Heart right ventricle (tissue), 16 donors: ENCODE data around the gene LILRA6. TPM values are rescaled to one million over a fixed set of nuclear protein-coding genes. Genes with fewer than 3 reads are reported as not detected.
"Not testable (repeated sequence)": the region's sequence is repeated elsewhere in the genome, so short reads cannot be mapped to it uniquely, and the experiment has no call there.

Experiments
- ATAC-seq, 8 donors: fragments of 200-7000 bp; cut with Tn5 transposase; one replicate each; pipeline ENCODE4 v1.9.1; 2020; ENCODE audit warnings: mild to moderate bottlenecking in 8 of 8, moderate library complexity in 8 of 8, moderate number of reproducible peaks in 1 of 8
- DNase-seq, 2 donors: peaks; one replicate each; pipeline ENCODE4 v3.0.0-alpha.2; 2020
- H3K27ac ChIP-seq, 10 donors: fragments of 200-600 bp; sonication (generic) in 2 of 10; one replicate each; pipeline versions ENCODE4 v1.5.0 to v1.8.0; 2020 to 2022; ENCODE audit warnings: mild to moderate bottlenecking in 3 of 10
- H3K27me3 ChIP-seq, 7 donors: fragments of 200-600 bp; one replicate each; pipeline ENCODE4 v1.8.0; 2021 to 2022; ENCODE audit warnings: mild to moderate bottlenecking in 2 of 7
- H3K36me3 ChIP-seq, 9 donors: fragments of 200-600 bp; sonication (generic) in 1 of 9; one replicate each; pipeline versions ENCODE4 v1.5.0 to v1.8.0; 2020 to 2022; ENCODE audit warnings: mild to moderate bottlenecking in 2 of 9
- H3K4me1 ChIP-seq, 9 donors: fragments of 200-600 bp; sonication (generic) in 1 of 9; one replicate each; pipeline versions ENCODE4 v1.5.0 to v1.8.0; 2020 to 2022; ENCODE audit warnings: mild to moderate bottlenecking in 4 of 9
- H3K4me3 ChIP-seq, 10 donors: fragments of 200-600 bp; sonication (generic) in 2 of 10; one replicate each; pipeline versions ENCODE4 v1.5.0 to v1.8.0; 2020 to 2022; ENCODE audit warnings: mild to moderate bottlenecking in 7 of 10, moderate library complexity in 2 of 10
- H3K9me3 ChIP-seq, 11 donors: fragments of 200-600 bp in 10 of 11; sonication (generic) in 2 of 11; one replicate each; pipeline versions ENCODE4 v1.5.0 to v1.8.0; 2013 to 2022; ENCODE audit warnings: mild to moderate bottlenecking in 2 of 11, control low read depth in 1 of 11, moderate library complexity in 1 of 11
- CTCF ChIP-seq, 9 donors: fragments of 200-600 bp; sonication (generic) in 2 of 9; IDR thresholded peaks; one replicate each; pipeline versions ENCODE4 v1.5.0 to v1.8.0; 2021 to 2022; ENCODE audit warnings: antibody characterized with exemption in 9 of 9, mild to moderate bottlenecking in 5 of 9, moderate library complexity in 1 of 9
- WGBS, 2 donors: extraction: QIAGEN DNeasy Blood & Tissue Kit; methylation state at CpG; one replicate each; pipeline ENCODE4 v1.1.7; 2013; ENCODE audit warnings: inconsistent platforms in 1 of 2; 5-methylcytosine and 5-hydroxymethylcytosine counted together
- intact Hi-C, 10 donors: fragments of 100-400 bp; cut with DNase I; formaldehyde crosslinking; loops; one replicate each; pipeline versions ENCODE4 v1.11.1 to v1.14.2; 2022
- polyA plus RNA-seq, 2 donors: library from polyadenylated mRNA; stranded (reverse); fragments of 200-250 nt; gene quantifications; one replicate each; pipeline ENCODE4 v1.2.3, GENCODE V29; 2013
- total RNA-seq, 10 donors: library from RNA; stranded (reverse); fragmentation: NEBNext Ultra II Directional in 3 of 10; extraction: Animal tissue kit (Norgen Biotek cat#: 25700) in 3 of 10; gene quantifications; one replicate each; pipeline versions ENCODE4 v1.2.1 to v1.2.4, GENCODE V29; 2021 to 2023
- donor health status: Arrhythmogenic right ventricular cardiomyopathy.
- donor health status: ischemic (EF 13 %, LVEDD 7.1; RV severe dilation, severe dysfunction).
- donor health status: healthy with polysubstance abuse.
- donor health status: DM: no; HTN: yes; CAD: no.
- donor health status: DM: no; HTN: no; CAD: no.
- donor health status: ischemic (EF 25% LVEDD 6.9; RV normal size, moderate dysfunction).
- donor health status: ischemic (EF 25% LVEDD 5.7; RV mildly dilated, moderate dysfunction).
- donor health status: healthy.
- donor health status: DM: yes; HTN: yes; CAD: no.
- donor health status: Ischemic cardiomyopathy.
- donor health status: ischemic (EF 35%, LVEDD 5.7; RV mildly dilated, moderate dysfunction).
- donor health status: nonischemic (EF 11% LVEDD 7.7; RV severe dilation, severe dysfunction).
- donor health status: DM: yes; HTN: yes; CAD: no.
- donor health status: PGD.
- donor health status: ischemic (EF 29% LVEDD 5.4; RV normal size, mild dysfunction).
- donor health status: nonischemic (EF 23%, LVEDD 6.1; RV moderate dilation, normal function).

Gene LILRA6
- total and polyA plus RNA-seq, 12 donors: 0.48 to 9.4 (median 1.3) TPM; not detected in 1

DNA sequence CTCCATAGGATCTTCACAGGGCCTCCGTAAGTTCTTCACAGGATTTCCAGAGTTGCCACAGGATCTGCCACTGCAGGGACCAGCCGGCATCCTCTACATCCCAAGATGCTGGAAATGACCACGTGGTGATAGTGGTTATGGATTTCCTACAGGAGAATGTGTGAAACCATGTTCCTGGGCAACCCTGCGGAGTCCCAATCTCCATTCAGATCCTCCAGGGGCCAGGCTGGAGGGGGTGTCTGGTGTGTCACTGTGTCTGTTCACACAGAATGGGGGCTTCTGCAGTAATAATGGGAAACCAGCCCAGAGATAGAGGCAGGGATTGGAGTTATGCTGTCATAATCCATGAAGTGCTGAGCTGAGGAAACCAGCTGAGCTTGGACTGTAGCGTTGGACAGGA is 8.6 kb downstream of the LILRA6 start:
- H3K4me3 ChIP-seq: no peak overlapping the region
- no peak for ATAC-seq
- peaks cover 0 to 7% (median 0%) of the 10 kb centered on the region in 9 donors for H3K36me3 ChIP-seq
- intact Hi-C loops: loop anchor here in 3 of 10 donors (5.0 kb wide), 2 partner anchors 62 to 67 kb away; partner anchors contain the start of gene TMC4 (in 1 of the 3)
- DNase-seq: no peak
- TF ChIP-seq CTCF (IDR thresholded peaks at IDR 0.05): no peak
- H3K27me3 ChIP-seq: peaks cover 0 to 64% (median 26%) of the 10 kb centered on the region in 7 donors
- WGBS, 2 donors: 58 to 83% methylated on average over 5 of the region's 5 CpGs
- peaks cover 0 to 5% (median 0%) of the 10 kb centered on the region in 9 donors for H3K4me1 ChIP-seq
- H3K27ac ChIP-seq: no peak overlapping the region
- peaks cover 0 to 10% (median 0%) of the 10 kb centered on the region in 11 donors for H3K9me3 ChIP-seq

DNA sequence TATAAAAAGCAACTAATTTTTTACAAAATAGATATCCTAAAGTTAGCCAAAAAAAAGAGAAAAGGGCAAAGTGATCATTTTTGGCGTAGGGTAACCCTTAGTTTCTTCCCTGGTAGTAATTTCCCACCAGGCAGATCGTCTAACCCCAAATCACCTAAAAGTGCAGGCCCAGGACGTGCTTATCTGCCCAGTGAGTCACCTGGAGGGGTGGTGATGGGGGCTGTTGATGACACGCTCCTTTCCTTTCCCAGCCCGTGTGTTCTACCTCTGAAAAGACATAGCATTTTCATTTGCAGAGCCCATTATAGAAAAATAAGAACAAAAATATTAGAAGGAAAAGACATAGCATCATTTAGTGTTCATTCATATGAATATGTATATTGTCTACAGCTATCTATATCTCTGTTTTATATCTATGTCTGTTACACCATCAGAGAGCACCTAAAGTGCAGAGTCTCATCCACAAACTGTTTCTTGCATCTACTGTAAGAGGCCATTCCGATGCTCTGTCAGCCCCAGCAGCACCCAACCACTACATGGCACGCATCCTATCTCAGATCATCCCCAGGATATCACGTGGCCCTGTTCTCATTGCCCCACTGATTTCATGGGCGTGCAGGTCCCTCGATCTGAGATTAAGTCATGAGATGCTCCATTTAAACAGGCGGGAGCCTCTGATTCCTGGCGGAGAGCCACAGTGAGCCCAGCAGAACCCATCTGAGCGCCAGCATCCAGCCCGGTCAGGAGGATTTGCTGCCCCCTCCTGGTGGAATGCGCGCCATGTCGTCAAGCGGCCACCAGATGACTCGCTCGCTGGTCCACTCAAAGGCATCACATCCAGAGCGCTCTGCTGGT is 11.3 kb downstream of the LILRA6 start:
- intact Hi-C loops: loop anchor here (1.0 to 5.0 kb wide), 5 partner anchors 59 to 64 kb away; partner anchors contain the start of gene TMC4 (in 1 of the 10)
- TF ChIP-seq CTCF (IDR thresholded peaks at IDR 0.05): peak; percentile 83 to 99 (median 92)
- H3K4me1 ChIP-seq: peaks cover 0 to 5% (median 0%) of the 10 kb centered on the region in 9 donors
- 17 to 20% methylated on average over 21 of the region's 21 CpGs for WGBS, 2 donors
- H3K27ac ChIP-seq: no peak overlapping the region
- peaks cover 0 to 14% (median 0%) of the 10 kb centered on the region in 11 donors for H3K9me3 ChIP-seq
- H3K27me3 ChIP-seq: peaks cover 3 to 68% (median 27%) of the 10 kb centered on the region in 7 donors
- ATAC-seq: peak; percentile 87 to 98 (median 94)
- peak; percentile 87 for DNase-seq
- H3K36me3 ChIP-seq: no peaks in the 10 kb centered on the region
- no peak overlapping the region for H3K4me3 ChIP-seq

GRCh38 chr19:54230031-54230430 is 12.6 kb downstream of the LILRA6 start:
- intact Hi-C loops: loop anchor here in 5 of 10 donors (2.0 to 5.0 kb wide), 4 partner anchors 58 to 63 kb away; partner anchors contain the start of gene TMC4 (in 1 of the 5)
- peaks cover 0 to 12% (median 0%) of the 10 kb centered on the region in 11 donors for H3K9me3 ChIP-seq
- 83 to 88% methylated on average over 7 of the region's 7 CpGs for WGBS, 2 donors
- DNase-seq (no peak), ATAC-seq (no peak)
- no peaks in the 10 kb centered on the region for H3K36me3 ChIP-seq
- TF ChIP-seq CTCF (IDR thresholded peaks at IDR 0.05): no peak
- H3K27ac ChIP-seq: no peak overlapping the region
- H3K27me3 ChIP-seq: peaks cover 3 to 64% (median 25%) of the 10 kb centered on the region in 7 donors
- H3K4me3 ChIP-seq: no peak overlapping the region
- H3K4me1 ChIP-seq: peaks cover 0 to 5% (median 0%) of the 10 kb centered on the region in 9 donors

GRCh38 chr19:54229146-54229545 is 13.4 kb downstream of the LILRA6 start:
- no peak for ATAC-seq
- DNase-seq: no peak
- Histone ChIP-seq H3K4me3 (no peak overlapping the region), H3K4me1 (peaks cover 0 to 5% (median 0%) of the 10 kb centered on the region in 9 donors), H3K27ac (no peak overlapping the region), H3K27me3 (peaks cover 3 to 59% (median 22%) of the 10 kb centered on the region in 7 donors), H3K36me3 (no peaks in the 10 kb centered on the region), H3K9me3 (peaks cover 0 to 5% (median 0%) of the 10 kb centered on the region in 11 donors)
- intact Hi-C loops: no loop called here
- TF ChIP-seq CTCF (IDR thresholded peaks at IDR 0.05): no peak
- WGBS, 2 donors: 86 to 88% methylated on average over 8 of the region's 8 CpGs

DNA sequence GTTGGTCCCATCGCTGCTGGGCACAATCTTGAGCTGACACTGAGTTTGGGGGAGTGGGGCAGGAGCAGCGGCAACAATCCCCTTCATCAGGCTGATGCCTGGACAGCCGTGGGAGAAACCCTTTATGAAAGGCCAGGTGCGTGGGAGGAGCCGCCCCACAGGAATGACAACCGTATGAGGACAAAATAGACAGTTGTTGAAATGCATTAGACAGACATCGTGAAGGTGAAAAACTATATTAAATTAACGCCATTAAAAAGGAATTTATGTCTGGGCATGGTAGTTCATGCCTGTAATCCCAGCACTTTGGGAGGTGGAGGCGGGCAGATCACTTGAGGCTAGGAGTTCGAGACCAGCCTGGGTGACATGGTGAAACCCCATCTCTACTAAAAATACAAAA is 18.0 kb downstream of the LILRA6 start:
- peaks cover 0 to 14% (median 0%) of the 10 kb centered on the region in 9 donors for H3K4me1 ChIP-seq
- H3K9me3 ChIP-seq, H3K36me3 ChIP-seq, DNase-seq, H3K4me3 ChIP-seq, ATAC-seq, H3K27ac ChIP-seq, intact Hi-C loops: not testable (repeated sequence)
- peaks cover 0 to 53% (median 23%) of the 10 kb centered on the region in 7 donors for H3K27me3 ChIP-seq
- WGBS, 2 donors: 75 to 80% methylated on average over 10 of the region's 10 CpGs

GRCh38 chr19:54223937-54224281 is 18.7 kb downstream of the LILRA6 start:
- H3K36me3 ChIP-seq, H3K4me3 ChIP-seq, H3K9me3 ChIP-seq, DNase-seq: not testable (repeated sequence)
- 38 to 46% methylated on average over 5 of the region's 5 CpGs for WGBS, 2 donors
- Histone ChIP-seq H3K27ac (peak overlapping the region in 1 of 10 donors; percentile 91), H3K4me1 (peaks cover 0 to 14% (median 0%) of the 10 kb centered on the region in 9 donors), H3K27me3 (peaks cover 0 to 48% (median 23%) of the 10 kb centered on the region in 7 donors)
- peak in 3 of 8 donors; percentile 20 to 44 (median 23) for ATAC-seq
- intact Hi-C loops: loop anchor here in 3 of 10 donors (2.0 kb wide), 2 partner anchors 21 to 23 kb away; no protein-coding TSS in a partner anchor
